Lower leg skin (tissue), 4 donors: ENCODE measurements around the gene NPAS3. TPM values are rescaled to one million over a fixed set of nuclear protein-coding genes. Genes with fewer than 3 reads are reported as not detected.

ENCODE experiments used
- DNase-seq, 2 donors: peaks; one replicate each; pipeline ENCODE4 v3.0.0-alpha.2; 2019; ENCODE audit warnings: low spot score in 2 of 2
- H3K4me3 ChIP-seq: fragments of 200-600 bp; sonication (generic); 2 replicates; pipeline ENCODE4 v1.5.1; 2017; ENCODE audit warnings: mild to moderate bottlenecking, low read depth; ENCODE audit not compliant: poor library complexity, severe bottlenecking
- CTCF ChIP-seq, 3 donors: fragments of 450-650 bp; IDR thresholded peaks; one replicate each; pipeline ENCODE4 v1.5.1; 2016; ENCODE audit warnings: antibody characterized with exemption in 3 of 3, mild to moderate bottlenecking in 3 of 3, moderate library complexity in 2 of 3
- POLR2A ChIP-seq, 2 donors: fragments of 450-650 bp; IDR thresholded peaks; one replicate each; pipeline ENCODE4 v1.6.1; 2016 to 2017; ENCODE audit warnings: antibody characterized with exemption in 2 of 2, mild to moderate bottlenecking in 1 of 2, moderate library complexity in 1 of 2
- WGBS, 2 donors: methylation state at CpG; one replicate each; pipeline ENCODE4 v1.1.5; 2018; 5-methylcytosine and 5-hydroxymethylcytosine counted together
- intact Hi-C: fragments of 100-400 bp; cut with DNase I; formaldehyde crosslinking; loops from one replicate; pipeline ENCODE4 v1.15.0; 2023; ENCODE audit warnings: low total_unique reads
- total RNA-seq, 4 donors: library from RNA; depleted of rRNA; stranded (reverse); fragments of >200 nt; gene quantifications; one replicate each; pipeline ENCODE4 v1.1.0, GENCODE V29; 2016

The NPAS3 gene
- total RNA-seq, 4 donors from 2014 or later, result 0.25 to 0.29 TPM; not detected in 2

GRCh38 chr14:33733310-33733709 lies 794.6 kb downstream of the NPAS3 start:
- WGBS, 2 donors, result 85 to 86% methylated on average over 6 of the region's 6 CpGs
- DNase-seq, result no peak
- no peak overlapping the region for H3K4me3 ChIP-seq
- intact Hi-C loops, result no loop called here
- no peak for TF ChIP-seq POLR2A (IDR thresholded peaks at IDR 0.05)
- TF ChIP-seq CTCF (IDR thresholded peaks at IDR 0.05), result no peak

GRCh38 chr14:33733721-33734120 lies 795.0 kb downstream of the NPAS3 start:
- no peak for DNase-seq
- TF ChIP-seq POLR2A (IDR thresholded peaks at IDR 0.05), result no peak
- TF ChIP-seq CTCF (IDR thresholded peaks at IDR 0.05), result no peak
- intact Hi-C loops, result no loop called here
- H3K4me3 ChIP-seq, result no peak overlapping the region

GRCh38 chr14:33734387-33734786 lies 795.7 kb downstream of the NPAS3 start:
- no peak for DNase-seq
- intact Hi-C loops, result no loop called here

GRCh38 chr14:33736299-33736825 lies 797.7 kb downstream of the NPAS3 start:
- no peak for DNase-seq
- WGBS, 2 donors, result 86 to 95% methylated on average over 3 of the region's 3 CpGs
- intact Hi-C loops, result no loop called here
- no peak for TF ChIP-seq CTCF (IDR thresholded peaks at IDR 0.05)
- no peak for TF ChIP-seq POLR2A (IDR thresholded peaks at IDR 0.05)
- H3K4me3 ChIP-seq, result no peak overlapping the region

More at GRCh38 chr14:33734387-33734786, 795.7 kb downstream of the NPAS3 start:
- H3K4me3 ChIP-seq, result no peak overlapping the region
- TF ChIP-seq POLR2A (IDR thresholded peaks at IDR 0.05) (no peak), CTCF (IDR thresholded peaks at IDR 0.05) (no peak)
- WGBS, 2 donors, result 78 to 85% methylated on average over 3 of the region's 3 CpGs

- no peak overlapping the region for H3K4me3 ChIP-seq
- WGBS, 2 donors, result 92% methylated on average over 3 of the region's 3 CpGs
- DNase-seq, result no peak
- intact Hi-C loops, result no loop called here
- no peak for TF ChIP-seq CTCF (IDR thresholded peaks at IDR 0.05)
Measured at GRCh38 chr14:33736979-33737378, 798.3 kb downstream of the NPAS3 start.

- DNase-seq, result no peak
- TF ChIP-seq POLR2A (IDR thresholded peaks at IDR 0.05) (no peak), CTCF (IDR thresholded peaks at IDR 0.05) (no peak)
- no peak overlapping the region for H3K4me3 ChIP-seq
- intact Hi-C loops, result no loop called here
- WGBS, 2 donors, result 76 to 82% methylated on average over 2 of the region's 2 CpGs
Measured at GRCh38 chr14:33737446-33737845, 798.8 kb downstream of the NPAS3 start.
